A549 (cell line): ENCODE measurements around the gene TAS2R30. TPM values are rescaled to one million over a fixed set of nuclear protein-coding genes. Genes with fewer than 3 reads are reported as not detected.

Source experiments
- ATAC-seq, 2 experiments: fragments of 200-7000 bp in 1 of 2; fragments of >200 bp in 1 of 2; cut with Nextera tagmentation in 1 of 2; cut with Tn5 transposase in 1 of 2; 3 replicates each; pipeline versions ENCODE4 v1.8.0 to v1.9.1; 2018 to 2020; ENCODE audit warnings: mild to moderate bottlenecking in 1 of 2, moderate library complexity in 1 of 2
- CTCF ChIA-PET: fragments of 300-600 bp; sonication (Branson Sonifier 250); formaldehyde crosslinking; extraction: SDS; loops from one replicate; lab custom pipeline; 2021; ENCODE audit warnings: antibody characterized with exemption, inconsistent platforms; lab: Yijun Ruan, JAX
- POLR2A ChIA-PET: fragments of 350-600 bp; formaldehyde crosslinking; extraction: SDS; loops from one replicate; lab custom pipeline; 2021; ENCODE audit warnings: antibody characterized with exemption, inconsistent platforms; lab: Yijun Ruan, JAX
- DNase-seq, 2 experiments: peaks; one replicate each; pipeline versions ENCODE4 v3.0.0 to v3.0.0-alpha.2; 2011 to 2016; ENCODE audit warnings: low read depth in 1 of 2, low spot score in 1 of 2
- FAIRE-seq: peaks from 2 replicates; lab custom pipeline; 2011; peaks lifted over from hg19 to GRCh38; lab: Jason Lieb, UNC
- H3K27ac ChIP-seq, 2 experiments: fragments of >200 bp; sonication (Bioruptor Twin); formaldehyde crosslinking; 3 replicates each; pipeline ENCODE4 v1.5.1; 2016 to 2017
- H3K4me1 ChIP-seq: fragments of >200 bp; sonication (Bioruptor Twin); formaldehyde crosslinking; 3 replicates; pipeline ENCODE4 v1.6.1; 2016
- H3K4me2 ChIP-seq: fragments of >200 bp; sonication (Bioruptor Twin); formaldehyde crosslinking; 3 replicates; pipeline ENCODE4 v1.6.1; 2016
- H3K4me3 ChIP-seq: fragments of >200 bp; sonication (Bioruptor Twin); formaldehyde crosslinking; 3 replicates; pipeline ENCODE4 v1.5.1; 2016
- H3K9me3 ChIP-seq: fragments of >200 bp; sonication (Bioruptor Twin); formaldehyde crosslinking; 3 replicates; pipeline ENCODE4 v1.6.1; 2016
- ATOH8 ChIP-seq: fragments of 250-450 bp; sonication (Bioruptor Pico); IDR thresholded peaks from 2 replicates; pipeline ENCODE4 v1.5.0; 2020; ENCODE audit warnings: low read depth, mild to moderate bottlenecking, moderate library complexity
- BCL3 ChIP-seq: fragments of >200 bp; sonication (Bioruptor Twin); formaldehyde crosslinking; IDR thresholded peaks from 3 replicates; pipeline ENCODE4 v1.6.1; 2016
- CHD2 ChIP-seq: fragments of 150-350 bp; IDR thresholded peaks from 2 replicates; pipeline ENCODE4 v1.6.1; 2014; ENCODE audit warnings: low read length; ENCODE audit not compliant: partially characterized antibody
- EHF ChIP-seq: fragments of 250-450 bp; sonication (Bioruptor Pico); IDR thresholded peaks from 2 replicates; pipeline ENCODE4 v1.5.0; 2020; ENCODE audit warnings: mild to moderate bottlenecking
- ESRRA ChIP-seq: fragments of 150-350 bp; IDR thresholded peaks from 2 replicates; pipeline ENCODE4 v1.6.1; 2014; ENCODE audit warnings: mild to moderate bottlenecking, low read length, borderline replicate concordance
- FOSB ChIP-seq: fragments of 250-450 bp; sonication (Bioruptor Pico); IDR thresholded peaks from 2 replicates; pipeline ENCODE4 v1.5.0; 2020; ENCODE audit warnings: mild to moderate bottlenecking, moderate library complexity
- FOSL2 ChIP-seq, 2 experiments: fragments of 450-650 bp in 1 of 2; fragments of >200 bp in 1 of 2; sonication (Bioruptor Twin) in 1 of 2; formaldehyde crosslinking; IDR thresholded peaks; 2 replicates each; pipeline versions ENCODE4 v1.5.0 to v1.6.1; 2016 to 2020; ENCODE audit warnings: mild to moderate bottlenecking in 1 of 2, moderate library complexity in 1 of 2
- GATA3 ChIP-seq: IDR thresholded peaks from 2 replicates; pipeline ENCODE4 v1.6.1; 2012; ENCODE audit warnings: borderline replicate concordance
- HOXA7 ChIP-seq: fragments of 250-450 bp; sonication (Bioruptor Pico); IDR thresholded peaks from 2 replicates; pipeline ENCODE4 v1.5.0; 2020; ENCODE audit warnings: mild to moderate bottlenecking, moderate library complexity
- JUN ChIP-seq, 2 experiments: fragments of >200 bp; sonication (Bioruptor Twin); formaldehyde crosslinking; IDR thresholded peaks; 2 replicates in 1 of 2; 3 replicates in 1 of 2; pipeline ENCODE4 v1.6.1; 2016 to 2017
- MAFK ChIP-seq: fragments of 450-650 bp; IDR thresholded peaks from 2 replicates; pipeline ENCODE4 v1.6.1; 2014; ENCODE audit not compliant: partially characterized antibody
- PHF8 ChIP-seq: fragments of 200-600 bp; sonication (generic); IDR thresholded peaks from 2 replicates; pipeline ENCODE4 v1.6.1; 2016; ENCODE audit warnings: low read depth, mild to moderate bottlenecking, antibody characterized with exemption, moderate library complexity, borderline replicate concordance
- POLR2A ChIP-seq: IDR thresholded peaks from 2 replicates; pipeline ENCODE4 v1.6.1; 2012; ENCODE audit warnings: mild to moderate bottlenecking, low read length
- RARB ChIP-seq: fragments of 250-450 bp; sonication (Bioruptor Pico); IDR thresholded peaks from 2 replicates; pipeline ENCODE4 v1.8.0; 2021; ENCODE audit warnings: mild to moderate bottlenecking, moderate library complexity
- REST ChIP-seq: fragments of 200-600 bp; sonication (generic); IDR thresholded peaks from 2 replicates; pipeline ENCODE4 v1.6.1; 2016; ENCODE audit warnings: antibody characterized with exemption, mild to moderate bottlenecking, moderate library complexity
- RNF2 ChIP-seq: fragments of 200-600 bp; sonication (generic); IDR thresholded peaks from 2 replicates; pipeline ENCODE4 v1.6.1; 2016; ENCODE audit warnings: low read depth, mild to moderate bottlenecking, antibody characterized with exemption, moderate library complexity, borderline replicate concordance
- SMC3 ChIP-seq: fragments of >200 bp; sonication (Bioruptor Twin); formaldehyde crosslinking; IDR thresholded peaks from 3 replicates; pipeline ENCODE4 v1.6.1; 2018; ENCODE audit warnings: inconsistent platforms
- TP53 ChIP-seq: fragments of 250-450 bp; sonication (Bioruptor Pico); IDR thresholded peaks from 2 replicates; pipeline ENCODE4 v1.5.0; 2021; ENCODE audit warnings: mild to moderate bottlenecking, moderate library complexity
- WGBS: methylation state at CpG from one replicate; pipeline ENCODE4 v1.1.6; 2017; ENCODE audit errors: missing lambda C conversion rate; 5-methylcytosine and 5-hydroxymethylcytosine counted together
- polyA plus RNA-seq, 4 experiments: library from polyadenylated mRNA; depleted of rRNA in 3 of 4; stranded (reverse); fragments of >200 nt; fragmentation: RNase III in 1 of 4; extraction: RNeasy Plus Mini Kit Qiagen cat#74134 plus additional on column Dnase treatment in 1 of 4; gene quantifications; 2 replicates in 3 of 4; 3 replicates in 1 of 4; pipeline ENCODE4 v1.2.3, GENCODE V29; 2011 to 2017
- TF ChIP-seq, protein P1 (sequence below): fragments of 150-350 bp; IDR thresholded peaks from 2 replicates; pipeline ENCODE4 v1.6.1; 2014; ENCODE audit warnings: low read depth, mild to moderate bottlenecking, low read length
- TF ChIP-seq, protein P2 (sequence below): IDR thresholded peaks from 2 replicates; pipeline ENCODE4 v1.6.1; 2012

Gene TAS2R30
- polyA plus RNA-seq, 2 of the 4 experiments (the other 2 are of a cell fraction), result 0.26 TPM; not detected in 1

GRCh38 chr12:11171145-11171968, 36.9 kb upstream of the TAS2R30 start, which contains the start of gene SMIM10L1:
Gene SMIM10L1, plus strand, starts transcription at chr12:11171194. Its CDS starts 163 bp downstream, at chr12:11171357.
- WGBS, result 3% methylated on average over 34 of the region's 70 CpGs
- Histone ChIP-seq H3K4me3 (peak within 1 kb of the TSS; percentile 84), H3K4me2 (peak within 1 kb of the TSS; percentile 82), H3K9me3 (no peaks in the 10 kb centered on the region), H3K4me1 (peaks cover 30% of the 10 kb centered on the region; the same call in 2 of the 3 replicates), H3K27ac (peak within 1 kb of the TSS; percentile 95 to 96)
- ATAC-seq (peak; percentile 99 to 100), FAIRE-seq (no peak), DNase-seq (peak; percentile 81 to 96)
- ChIA-PET POLR2A (interaction anchor here (0.6 to 1.7 kb wide), 17 partner anchors 8 to 886 kb away, joined by 3 to 15 read pairs (median 4); no protein-coding TSS in a partner anchor), CTCF (interaction anchor here (0.7 to 2.2 kb wide), 7 partner anchors 8 to 774 kb away, joined by 3 to 7 read pairs (median 4); no protein-coding TSS in a partner anchor)
- no peak for TF ChIP-seq RNF2
- TF ChIP-seq CHD2, result peak; percentile 97
- TF ChIP-seq HOXA7 (CRISPR knock-in tag), result 0 out of 2 replicates have a peak, but pooled peaks have one; percentile 53
- TF ChIP-seq RARB (CRISPR knock-in tag), result no peak
- TF ChIP-seq FOSB (CRISPR knock-in tag), result peak; percentile 64; the same call in 1 of the 2 replicates
- no peak for TF ChIP-seq SMC3
- no peak for TF ChIP-seq ESRRA
- TF ChIP-seq REST, result peak; percentile 99
- no peak for TF ChIP-seq EHF
- TF ChIP-seq ATOH8 (CRISPR knock-in tag), result no peak
- TF ChIP-seq MAFK, result no peak
- peak; percentile 78 to 88; a peak in 4 of 5 replicates for TF ChIP-seq JUN (IDR thresholded peaks at IDR 0.05)
- TF ChIP-seq FOSL2 (IDR thresholded peaks at IDR 0.05), result no peak
- peak; percentile 44 for TF ChIP-seq FOSL2 (CRISPR knock-in tag; IDR thresholded peaks at IDR 0.05)
- TF ChIP-seq, protein P1, sequence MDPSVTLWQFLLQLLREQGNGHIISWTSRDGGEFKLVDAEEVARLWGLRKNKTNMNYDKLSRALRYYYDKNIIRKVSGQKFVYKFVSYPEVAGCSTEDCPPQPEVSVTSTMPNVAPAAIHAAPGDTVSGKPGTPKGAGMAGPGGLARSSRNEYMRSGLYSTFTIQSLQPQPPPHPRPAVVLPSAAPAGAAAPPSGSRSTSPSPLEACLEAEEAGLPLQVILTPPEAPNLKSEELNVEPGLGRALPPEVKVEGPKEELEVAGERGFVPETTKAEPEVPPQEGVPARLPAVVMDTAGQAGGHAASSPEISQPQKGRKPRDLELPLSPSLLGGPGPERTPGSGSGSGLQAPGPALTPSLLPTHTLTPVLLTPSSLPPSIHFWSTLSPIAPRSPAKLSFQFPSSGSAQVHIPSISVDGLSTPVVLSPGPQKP, result no peak
- TF ChIP-seq TP53, result peak; percentile 75; the same call in 1 of the 2 replicates
- TF ChIP-seq BCL3, result peak; percentile 79; the same call in 1 of the 3 replicates
- TF ChIP-seq POLR2A, result peak; percentile 88
- peak; percentile 94 for TF ChIP-seq PHF8
- TF ChIP-seq, protein P2, sequence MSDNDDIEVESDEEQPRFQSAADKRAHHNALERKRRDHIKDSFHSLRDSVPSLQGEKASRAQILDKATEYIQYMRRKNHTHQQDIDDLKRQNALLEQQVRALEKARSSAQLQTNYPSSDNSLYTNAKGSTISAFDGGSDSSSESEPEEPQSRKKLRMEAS, result peak; percentile 79
- TF ChIP-seq GATA3, result peak; percentile 43; the same call in 1 of the 2 replicates
